KMS-11 (cell line): ENCODE measurements around the gene FAAH2.

Source experiments
- H2AFZ ChIP-seq: fragments of 200-600 bp; sonication (generic); 2 replicates; pipeline ENCODE4 v1.6.1; 2016; ENCODE audit warnings: antibody characterized with exemption, mixed run types, low read depth
- H3K27ac ChIP-seq: fragments of 200-600 bp; sonication (generic); 2 replicates; pipeline ENCODE4 v1.6.1; 2016; ENCODE audit warnings: mild to moderate bottlenecking, mixed run types
- H3K27me3 ChIP-seq: fragments of 200-600 bp; sonication (generic); 2 replicates; pipeline ENCODE4 v1.6.1; 2017; ENCODE audit warnings: mild to moderate bottlenecking, low read depth, mixed run types, moderate library complexity; ENCODE audit not compliant: insufficient read depth
- H3K36me3 ChIP-seq: fragments of 200-600 bp; sonication (generic); 2 replicates; pipeline ENCODE4 v1.6.1; 2017; ENCODE audit warnings: mild to moderate bottlenecking, mixed run types; ENCODE audit not compliant: insufficient read depth
- H3K4me1 ChIP-seq: fragments of 200-600 bp; sonication (generic); 2 replicates; pipeline ENCODE4 v1.6.1; 2016; ENCODE audit warnings: mild to moderate bottlenecking, low read depth, mixed run types; ENCODE audit not compliant: poor library complexity, severe bottlenecking
- H3K4me2 ChIP-seq: fragments of 200-600 bp; sonication (generic); 2 replicates; pipeline ENCODE4 v1.7.0; 2016; ENCODE audit warnings: mild to moderate bottlenecking, mixed run types
- H3K4me3 ChIP-seq: fragments of 200-600 bp; sonication (generic); IDR thresholded peaks from 2 replicates; pipeline ENCODE4 v1.6.1; 2017; ENCODE audit warnings: low read depth, low read length, mixed read lengths; ENCODE audit not compliant: insufficient read depth
- H3K79me2 ChIP-seq: fragments of 200-600 bp; sonication (generic); 2 replicates; pipeline ENCODE4 v1.6.1; 2016; ENCODE audit warnings: low read depth, mixed run types; ENCODE audit not compliant: insufficient read depth
- H3K9ac ChIP-seq: fragments of 200-600 bp; sonication (generic); 2 replicates; pipeline ENCODE4 v1.6.1; 2016; ENCODE audit warnings: mild to moderate bottlenecking, mixed run types
- H4K20me1 ChIP-seq: fragments of 200-600 bp; sonication (generic); 2 replicates; pipeline ENCODE4 v1.6.1; 2016; ENCODE audit warnings: mild to moderate bottlenecking, mixed run types; ENCODE audit not compliant: insufficient read depth
- CTCF ChIP-seq: fragments of 200-600 bp; sonication (generic); conservative IDR thresholded peaks from 2 replicates; pipeline ENCODE4 v1.6.1; 2017; ENCODE audit warnings: low read depth, mild to moderate bottlenecking, antibody characterized with exemption, low read length, moderate library complexity, mixed read lengths

The FAAH2 gene

GRCh38 chrX:57286507-57287251 is at the start of gene FAAH2:
FAAH2 (plus strand) TSS chrX:57286706; CDS start chrX:57286826, 120 bp downstream.
- Histone ChIP-seq H3K27ac (peak within 1 kb of the TSS; percentile 89), H3K4me2 (peak within 1 kb of the TSS; percentile 62), H3K79me2 (peaks cover 22% of the 10 kb centered on the region; the same call in 1 of the 2 replicates), H3K4me1 (peaks cover 56% of the 10 kb centered on the region), H3K27me3 (no peaks in the 10 kb centered on the region), H4K20me1 (no peaks in the 10 kb centered on the region), H3K36me3 (no peaks in the 10 kb centered on the region), H3K9ac (peak within 1 kb of the TSS; percentile 63), H2AFZ (peak within 1 kb of the TSS; percentile 75), H3K4me3 (no peak within 1 kb of the TSS)
- TF ChIP-seq CTCF = no peak

- Histone ChIP-seq H3K36me3 (no peaks in the 10 kb centered on the region), H3K27ac (no peak overlapping the region), H3K4me1 (no peaks in the 10 kb centered on the region), H4K20me1 (no peaks in the 10 kb centered on the region), H3K27me3 (no peaks in the 10 kb centered on the region), H3K79me2 (no peaks in the 10 kb centered on the region), H3K9ac (no peak overlapping the region), H2AFZ (no peak overlapping the region), H3K4me3 (no peak overlapping the region), H3K4me2 (no peak overlapping the region)
- no peak for TF ChIP-seq CTCF
Observed at GRCh38 chrX:57241967-57242366, 44.5 kb upstream of the FAAH2 start.

- no peaks in the 10 kb centered on the region for H3K27me3 ChIP-seq
- no peaks in the 10 kb centered on the region for H4K20me1 ChIP-seq
- H3K4me3 ChIP-seq = no peak overlapping the region
- no peaks in the 10 kb centered on the region for H3K79me2 ChIP-seq
- H3K9ac ChIP-seq = no peak overlapping the region
- no peak overlapping the region for H3K27ac ChIP-seq
- H2AFZ ChIP-seq = no peak overlapping the region
- no peak overlapping the region for H3K4me2 ChIP-seq
- no peaks in the 10 kb centered on the region for H3K4me1 ChIP-seq
- TF ChIP-seq CTCF = no peak
- no peaks in the 10 kb centered on the region for H3K36me3 ChIP-seq
Observed at GRCh38 chrX:57251965-57252364, 34.5 kb upstream of the FAAH2 start.

GRCh38 chrX:57265126-57265525 is 21.4 kb upstream of the FAAH2 start:
- H3K4me3 ChIP-seq = no peak overlapping the region
- H3K4me1 ChIP-seq = no peaks in the 10 kb centered on the region
- no peak overlapping the region for H3K27ac ChIP-seq
- H3K4me2 ChIP-seq = no peak overlapping the region
- H3K27me3 ChIP-seq = no peaks in the 10 kb centered on the region
- H4K20me1 ChIP-seq = no peaks in the 10 kb centered on the region
- H3K79me2 ChIP-seq = no peaks in the 10 kb centered on the region
- H2AFZ ChIP-seq = no peak overlapping the region
- H3K36me3 ChIP-seq = no peaks in the 10 kb centered on the region
- H3K9ac ChIP-seq = no peak overlapping the region
- no peak for TF ChIP-seq CTCF
